Measurements from ENCODE around the gene MSH3.
"Not testable (repeated sequence)": the region's sequence is repeated elsewhere in the genome, so short reads cannot be mapped to it uniquely, and the experiment has no call there.

The MSH3 gene

DNA sequence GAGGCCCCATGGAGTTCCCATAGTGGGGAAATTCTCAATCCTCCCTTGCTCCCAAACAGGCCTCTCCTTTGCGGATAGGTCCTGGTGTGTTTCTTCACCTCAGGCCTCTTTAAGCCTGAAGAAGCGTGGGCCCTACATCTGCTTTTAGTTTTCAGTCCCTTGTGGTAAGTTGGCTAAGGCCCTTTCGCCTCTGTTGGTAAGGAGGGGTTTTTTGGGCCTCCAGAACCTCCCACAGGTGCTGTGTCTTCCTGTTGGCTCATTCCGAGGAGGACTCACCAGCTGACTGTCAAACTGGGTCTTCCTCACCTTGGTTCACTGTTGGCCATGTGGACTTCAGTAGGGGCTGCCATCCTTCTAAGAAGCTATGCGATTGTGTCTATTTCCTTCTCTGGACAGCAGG lies 56.8 kb downstream of the MSH3 start:
- DNase-seq = no peak

DNA sequence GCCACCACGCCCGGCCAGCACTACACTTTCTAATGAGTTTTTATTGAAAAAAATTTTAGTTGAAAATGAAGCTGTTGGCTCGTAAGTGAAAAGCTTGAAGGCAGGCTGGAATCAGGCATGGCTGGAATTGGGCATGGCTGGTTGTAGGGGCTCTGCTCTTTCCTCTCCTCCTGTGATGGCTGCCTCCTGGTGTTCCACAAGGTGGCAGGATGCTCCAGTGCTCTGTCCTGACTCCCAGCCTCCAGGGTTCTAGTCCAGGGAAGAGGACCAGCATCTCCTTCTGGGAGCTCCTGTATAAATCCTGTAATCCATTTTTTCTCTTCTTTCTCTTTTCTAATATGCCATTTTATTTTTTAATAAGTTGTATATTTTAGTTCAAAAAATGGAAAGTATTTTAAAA lies 57.5 kb downstream of the MSH3 start:
- DNase-seq = no peak

DNA sequence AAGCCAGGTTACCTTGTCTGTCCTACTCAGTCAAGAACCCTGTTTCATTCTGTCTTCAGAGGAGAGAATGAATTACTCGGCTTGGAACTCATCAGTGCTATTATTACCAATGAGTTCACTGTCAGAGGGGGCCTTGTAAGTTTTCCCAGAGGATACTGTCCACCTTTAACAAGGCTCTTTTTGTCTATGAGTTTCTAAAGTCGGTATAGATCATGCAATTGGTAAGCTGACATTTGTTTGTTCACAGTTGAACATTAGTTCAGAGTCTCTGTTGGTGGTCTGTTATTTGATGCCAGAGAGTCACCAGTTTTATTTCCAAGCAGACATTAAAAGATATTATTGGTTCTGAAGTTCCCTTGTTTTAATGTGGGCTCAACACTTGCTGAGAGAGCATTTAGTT lies 58.5 kb downstream of the MSH3 start:
- no peak for DNase-seq

DNA sequence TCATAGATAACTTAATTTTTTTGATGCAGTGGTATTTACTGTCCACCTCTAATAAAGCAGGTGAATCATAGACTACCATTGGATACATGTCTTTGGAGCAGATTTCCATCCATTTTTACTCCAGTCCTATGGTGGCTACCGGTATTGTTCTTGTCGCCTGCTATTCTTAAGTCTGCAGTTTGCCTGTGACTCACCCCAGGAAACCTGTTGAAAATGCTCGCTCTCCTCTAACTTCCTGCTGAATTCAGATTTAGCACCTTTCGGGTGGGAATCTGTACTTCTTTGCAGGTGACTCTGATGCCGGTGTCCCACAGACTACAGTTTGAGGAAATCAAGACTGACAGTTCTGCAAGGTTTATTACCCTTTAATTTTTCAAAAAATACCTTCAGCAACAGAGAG lies 59.2 kb downstream of the MSH3 start:
- DNase-seq = no peak

DNA sequence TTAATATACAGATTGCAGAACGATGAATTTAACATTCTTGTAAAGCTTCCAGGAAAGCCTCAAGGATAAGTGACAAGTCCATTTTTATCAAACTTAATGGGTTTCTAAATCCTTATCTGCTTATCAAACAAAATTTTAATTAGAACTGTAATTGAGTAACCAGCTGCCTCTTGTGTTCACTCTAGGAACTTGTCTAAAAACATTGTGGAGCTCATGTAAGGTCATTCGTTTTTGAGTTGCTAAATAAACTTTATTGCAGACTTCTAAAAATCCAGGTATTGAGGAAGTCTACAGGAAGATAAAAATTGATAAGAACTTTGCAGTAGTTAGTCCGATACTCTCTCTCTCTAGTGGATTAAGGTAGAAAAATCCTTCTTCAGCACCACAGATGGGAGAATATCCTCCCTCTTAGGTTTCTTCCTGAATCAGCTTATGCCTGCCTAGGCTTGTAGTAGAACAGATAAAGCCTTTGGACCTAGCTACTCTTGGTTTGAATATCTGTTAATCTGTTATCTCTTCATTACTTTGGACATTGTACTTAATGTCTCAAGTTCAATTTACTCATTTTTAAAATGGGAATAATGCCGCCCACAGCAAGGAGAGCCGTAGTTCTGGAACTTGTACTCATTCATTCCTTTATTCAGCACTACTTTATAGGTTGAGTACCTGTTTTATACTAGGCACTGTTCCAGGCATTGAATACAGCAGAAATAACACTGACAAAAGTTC lies 60.3 kb downstream of the MSH3 start:
- no peak for DNase-seq

DNA sequence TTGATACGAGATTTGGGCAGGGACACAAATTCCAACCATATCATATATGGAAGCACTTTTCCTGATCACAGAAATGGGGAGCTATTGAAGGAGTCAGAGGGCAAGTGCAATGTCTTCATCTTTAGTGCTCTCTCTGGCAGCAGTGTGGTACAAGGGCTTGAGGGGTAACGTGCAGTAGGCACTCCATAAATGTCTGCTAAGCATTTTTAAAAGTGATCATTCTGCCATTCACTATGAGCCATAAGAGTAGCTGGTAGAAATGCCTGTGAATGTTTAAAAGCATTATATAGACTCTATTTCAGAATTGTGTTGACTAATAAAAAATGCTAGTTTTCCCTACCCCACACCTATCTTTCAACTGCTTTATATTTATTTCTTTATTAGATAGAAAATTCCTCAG lies 61.4 kb downstream of the MSH3 start:
- DNase-seq = no peak

DNA sequence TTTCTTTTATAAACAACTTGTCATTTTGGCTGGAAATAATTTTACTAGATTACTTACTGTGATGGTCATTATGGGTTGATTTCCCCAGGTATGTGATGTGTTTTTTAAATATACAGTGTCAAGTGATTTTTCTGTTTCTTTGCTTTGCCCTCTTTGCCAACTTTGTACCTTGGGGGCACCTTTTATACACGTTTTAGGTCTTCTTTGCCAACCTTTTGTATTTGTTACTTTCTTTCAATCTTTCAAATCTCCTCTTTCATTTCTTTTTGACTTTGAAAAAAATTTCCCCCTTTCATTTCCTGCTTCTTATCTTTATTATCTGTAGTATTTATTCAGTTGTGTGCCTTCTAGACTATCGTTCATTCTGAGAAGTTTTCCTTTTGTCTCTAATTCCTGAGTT lies 65.7 kb downstream of the MSH3 start:
- DNase-seq = no peak

DNA sequence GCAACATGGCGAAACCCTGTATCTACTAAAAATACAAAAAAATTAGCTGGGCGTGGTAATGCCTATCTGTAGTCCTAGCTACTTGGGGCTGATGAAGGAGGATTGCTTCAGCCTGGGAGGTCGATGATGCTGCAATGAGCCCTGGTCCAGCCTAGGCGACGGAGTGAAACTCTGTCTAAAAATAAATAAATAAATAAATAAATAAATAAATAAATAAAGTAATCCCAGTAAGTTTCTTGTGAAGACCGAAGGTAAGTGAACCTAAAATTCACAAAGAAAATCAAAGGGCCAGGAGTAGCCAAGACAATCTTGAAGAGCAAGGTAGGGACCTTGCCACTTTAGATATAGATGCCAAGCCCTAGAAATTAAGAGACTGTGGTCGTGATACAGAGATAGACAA lies 68.5 kb downstream of the MSH3 start:
- DNase-seq = no peak

DNA sequence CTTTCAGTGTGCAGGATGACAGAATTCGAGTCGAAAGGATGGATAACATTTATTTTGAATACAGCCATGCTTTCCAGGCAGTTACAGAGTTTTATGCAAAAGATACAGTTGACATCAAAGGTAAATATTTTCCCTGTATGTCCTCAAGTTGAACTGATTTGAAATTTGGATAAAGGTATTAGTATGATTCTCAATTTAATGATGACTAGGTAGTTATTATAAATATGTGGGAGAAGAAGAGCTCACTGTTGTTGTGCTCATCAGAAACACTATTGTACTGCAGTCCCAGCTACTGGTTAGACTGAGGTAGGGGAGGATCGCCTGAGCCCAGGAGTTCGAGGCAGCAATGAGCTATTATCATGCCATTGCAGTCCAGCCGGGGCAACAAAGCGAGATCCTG lies 71.0 kb downstream of the MSH3 start:
- DNase-seq = no peak

DNA sequence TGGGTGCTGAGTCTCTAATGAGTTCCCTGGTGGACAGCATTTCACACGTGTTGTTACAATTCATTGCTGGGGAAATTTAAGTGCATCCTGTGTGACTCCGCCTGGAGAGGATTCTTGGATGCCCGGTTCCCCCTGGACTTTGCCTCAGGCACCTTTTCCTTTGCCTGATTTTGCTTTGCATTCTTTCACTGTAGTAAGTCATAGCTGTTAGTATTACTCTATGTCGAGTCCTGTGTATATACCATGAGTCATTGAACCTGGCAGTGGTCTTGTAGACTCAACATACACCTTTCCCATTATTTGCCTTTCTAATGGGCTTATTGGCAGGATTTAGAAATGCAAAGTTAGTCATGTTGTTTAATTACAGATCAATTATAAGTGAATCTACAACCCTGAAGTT lies 82.3 kb downstream of the MSH3 start:
- DNase-seq = no peak

DNA sequence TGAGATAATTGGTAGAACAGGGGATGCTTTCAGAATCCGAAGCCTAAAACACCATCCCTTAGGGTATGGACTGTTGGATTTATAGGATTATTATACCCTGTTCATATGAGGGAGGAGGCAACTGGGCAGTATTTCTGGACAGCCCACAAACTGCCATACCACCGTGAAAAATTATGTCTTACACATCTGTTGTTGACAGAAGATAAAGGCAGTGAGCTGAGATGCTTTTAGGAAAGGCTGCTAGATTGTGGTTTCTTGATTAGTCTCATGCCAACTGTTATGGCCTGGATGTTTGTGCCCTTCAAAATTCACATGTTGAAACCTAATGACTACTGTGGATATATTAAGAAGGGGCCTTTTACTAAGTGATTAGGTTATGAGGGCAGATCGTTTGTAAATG lies 84.0 kb downstream of the MSH3 start:
- no peak for DNase-seq

DNA sequence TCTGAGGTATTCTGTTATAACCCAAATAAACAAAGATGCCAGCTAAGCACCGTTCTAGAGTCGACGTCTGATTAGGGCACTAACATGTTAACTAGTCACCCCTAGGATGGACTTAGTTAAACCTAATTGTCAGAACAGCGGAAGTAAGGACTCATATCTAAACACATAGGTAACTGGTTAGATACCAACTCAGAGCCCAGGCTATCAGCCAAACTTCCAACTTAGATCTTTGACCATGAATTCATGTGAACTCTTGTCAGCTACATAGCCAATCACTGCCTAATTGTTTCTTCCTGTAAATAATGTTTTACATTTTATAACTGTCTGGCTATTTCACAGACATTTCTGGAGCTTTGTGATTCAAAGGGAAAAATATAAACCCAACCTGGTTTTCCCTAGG lies 84.6 kb downstream of the MSH3 start:
- DNase-seq = no peak

DNA sequence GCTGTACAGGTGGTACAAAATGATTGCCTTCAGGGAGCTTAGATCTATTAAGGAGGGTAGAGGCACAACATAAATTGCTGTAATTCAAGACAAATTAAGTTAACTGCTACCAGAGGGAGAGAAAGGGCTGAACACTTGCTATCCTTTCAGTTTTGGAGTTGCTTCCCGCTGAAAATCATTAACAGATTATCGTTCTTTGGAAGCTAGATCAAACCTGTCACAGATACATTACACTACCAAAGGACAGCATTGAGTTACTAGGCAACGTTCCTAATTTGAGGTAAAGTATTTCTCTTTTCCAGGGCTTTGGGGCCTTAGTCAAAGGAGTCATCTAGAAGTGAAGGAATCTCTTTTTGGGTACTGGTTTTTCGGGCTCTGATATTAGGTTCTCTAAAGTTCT lies 85.0 kb downstream of the MSH3 start:
- no peak for DNase-seq

DNA sequence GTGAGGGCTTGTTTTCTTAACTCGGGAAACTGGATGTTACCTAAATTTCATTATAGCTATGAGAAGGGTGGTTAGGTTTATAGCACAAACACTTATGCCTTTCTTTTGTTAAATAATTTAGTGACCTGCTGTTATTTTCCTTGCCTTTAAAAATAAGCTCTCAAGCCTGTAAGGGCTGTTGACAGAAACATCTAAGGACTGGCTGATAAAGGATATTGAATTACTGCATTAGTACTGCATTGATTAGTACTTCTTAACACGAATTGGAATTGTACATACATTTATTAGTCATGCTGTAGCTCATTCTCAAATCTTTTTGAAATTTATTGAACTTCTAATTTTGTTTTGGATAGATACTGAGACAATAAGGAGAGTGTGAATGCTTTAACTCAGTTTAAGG lies 85.4 kb downstream of the MSH3 start:
- DNase-seq = no peak

DNA sequence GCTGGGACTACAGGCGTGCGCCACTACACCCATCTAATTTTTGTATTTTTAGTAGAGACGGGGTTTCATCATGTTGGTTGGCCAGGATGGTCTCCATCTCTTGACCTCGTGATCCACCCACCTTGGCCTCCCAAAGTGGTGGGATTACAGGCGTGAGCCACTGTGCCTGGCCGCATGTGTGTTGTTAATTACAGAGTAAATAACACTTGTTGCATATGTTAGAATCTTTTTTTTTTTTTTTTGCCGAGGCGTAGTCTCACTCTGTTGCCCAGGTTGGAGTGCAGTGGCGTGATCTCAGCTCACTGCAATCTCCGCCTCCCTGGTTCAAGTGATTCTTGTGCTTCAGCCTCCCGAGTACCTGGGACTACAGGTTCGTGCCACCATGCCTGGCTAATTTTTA lies 86.0 kb downstream of the MSH3 start:
- not testable (repeated sequence) for DNase-seq

DNA sequence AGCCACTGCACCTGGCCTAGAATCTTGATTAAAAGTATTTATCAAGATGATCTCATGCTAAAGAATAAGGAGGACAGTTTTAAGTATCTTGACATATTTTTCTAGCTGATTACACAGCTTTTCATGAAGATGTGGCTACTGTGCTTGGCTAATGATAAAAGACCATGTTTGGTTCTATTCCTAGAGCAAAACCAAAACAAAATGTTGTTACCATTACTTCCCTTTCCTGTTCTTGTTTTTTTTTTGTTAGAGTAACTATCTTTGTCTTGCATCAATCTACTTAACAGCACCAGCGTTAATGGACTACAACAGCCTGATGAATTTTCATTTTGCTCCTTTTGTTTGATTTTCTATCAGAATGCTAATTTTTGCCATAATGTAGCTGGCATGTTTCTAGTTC lies 86.5 kb downstream of the MSH3 start:
- DNase-seq = no peak

DNA sequence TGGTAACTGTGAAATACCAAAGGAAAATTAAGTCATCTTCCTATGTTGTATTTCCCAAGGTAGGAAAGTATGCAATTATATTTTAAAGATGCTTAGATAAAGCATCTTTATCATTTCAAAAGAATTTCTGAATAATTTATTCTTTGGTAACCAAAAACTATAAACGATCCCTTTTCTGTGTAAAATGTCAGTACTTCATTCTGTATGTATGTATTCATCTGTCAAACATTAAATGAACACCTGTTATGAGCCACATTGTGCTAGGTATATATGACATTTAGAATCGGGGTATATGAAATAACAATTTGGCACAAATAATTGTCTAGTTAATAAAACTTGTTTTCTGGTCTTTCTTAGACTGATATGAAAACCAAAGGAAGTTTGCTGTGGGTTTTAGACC lies 89.7 kb downstream of the MSH3 start:
- no peak for DNase-seq

DNA sequence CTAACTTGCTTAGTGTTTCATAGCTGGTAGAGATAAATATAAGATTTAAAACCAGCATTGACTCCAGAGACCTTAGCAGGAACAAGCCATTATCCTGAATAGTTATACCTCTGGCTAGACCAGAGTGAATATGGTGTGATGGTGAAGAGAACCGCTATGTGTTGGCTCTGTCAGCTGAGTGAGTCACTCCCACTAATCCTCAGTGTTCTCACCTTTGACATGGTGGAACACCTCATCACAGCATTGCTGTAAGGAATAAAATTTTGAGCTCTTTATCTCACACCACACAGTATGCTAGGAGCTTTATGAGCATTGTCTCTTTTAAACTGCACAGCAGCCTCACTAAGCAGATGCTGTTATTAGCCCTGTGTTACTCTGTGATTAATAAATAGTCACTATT lies 91.0 kb downstream of the MSH3 start:
- no peak for DNase-seq

DNA sequence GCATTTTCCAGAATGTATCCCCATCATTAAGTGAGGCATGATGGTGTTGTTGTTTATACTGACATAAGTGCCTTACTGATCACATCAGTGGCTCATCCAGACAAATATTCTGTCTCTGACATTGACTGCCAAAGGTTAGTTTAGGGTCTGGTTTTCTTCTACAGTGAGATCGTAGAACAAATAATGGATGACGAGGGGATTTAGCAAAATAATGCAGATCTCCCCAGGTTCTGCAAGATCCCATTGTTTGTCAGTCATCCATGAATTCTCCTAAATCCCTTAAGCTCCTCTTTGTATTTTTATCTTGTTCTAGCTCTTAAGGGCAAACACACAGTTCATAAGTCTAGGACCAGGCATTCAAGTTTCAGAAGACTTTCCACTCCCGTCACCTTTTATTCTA lies 93.5 kb downstream of the MSH3 start:
- DNase-seq = no peak

DNA sequence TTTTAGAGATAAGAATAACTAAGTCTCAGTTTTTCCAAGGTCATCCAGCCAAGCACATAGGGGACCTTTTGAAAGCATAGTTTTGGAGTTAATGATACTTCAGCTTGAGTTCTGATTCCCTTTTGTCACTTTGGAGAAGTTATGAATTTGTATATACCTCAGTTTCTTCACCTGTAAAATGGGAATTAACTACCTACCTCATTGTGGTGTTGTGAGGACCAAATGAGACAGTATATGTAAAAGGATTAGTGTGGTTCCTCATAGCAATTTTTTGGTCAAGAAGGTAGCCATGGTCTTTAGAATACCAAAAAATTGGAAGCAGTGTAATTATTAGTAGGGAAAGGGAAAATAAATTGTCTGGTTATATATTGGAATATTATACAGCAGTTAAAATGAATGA lies 98.0 kb downstream of the MSH3 start:
- DNase-seq = no peak

DNA sequence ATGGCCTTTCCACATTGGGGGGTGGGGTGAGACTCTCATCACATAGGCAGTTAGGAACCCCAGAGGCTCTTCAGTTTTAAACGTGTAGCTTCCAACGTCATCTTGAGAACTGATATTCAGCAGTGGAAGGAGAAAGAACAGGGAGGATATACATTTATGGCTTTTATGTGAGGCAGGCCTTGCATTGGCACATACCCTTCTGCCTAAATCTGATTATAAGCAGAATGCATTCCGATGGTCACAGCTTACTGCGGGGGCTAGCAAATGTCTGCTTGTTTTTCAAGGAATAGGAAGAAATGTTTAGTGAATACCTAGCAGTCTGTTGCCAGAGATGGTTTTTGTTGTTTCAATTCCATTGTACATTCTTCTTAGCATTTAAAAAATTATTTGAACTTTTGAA lies 99.3 kb downstream of the MSH3 start:
- no peak for DNase-seq

DNA sequence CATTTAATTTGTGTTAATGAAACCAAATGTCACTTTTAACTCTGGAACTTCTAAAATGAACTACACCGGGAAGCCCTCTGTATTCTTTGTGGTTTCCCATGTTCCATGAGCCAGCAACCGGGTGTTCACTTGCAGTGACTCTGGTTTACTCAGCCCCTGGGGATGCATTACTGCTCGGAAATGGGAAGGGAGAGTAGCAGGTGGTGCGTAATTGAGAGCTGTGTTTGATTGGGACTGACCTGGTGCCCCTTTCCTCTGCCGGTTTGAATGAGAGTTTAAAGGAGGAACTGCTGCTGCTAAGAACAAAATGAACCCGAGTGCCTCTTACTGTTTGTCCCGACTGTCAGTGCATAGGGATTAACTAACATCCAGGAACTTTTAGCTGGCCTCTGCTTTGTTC lies 100.4 kb downstream of the MSH3 start:
- no peak for DNase-seq

DNA sequence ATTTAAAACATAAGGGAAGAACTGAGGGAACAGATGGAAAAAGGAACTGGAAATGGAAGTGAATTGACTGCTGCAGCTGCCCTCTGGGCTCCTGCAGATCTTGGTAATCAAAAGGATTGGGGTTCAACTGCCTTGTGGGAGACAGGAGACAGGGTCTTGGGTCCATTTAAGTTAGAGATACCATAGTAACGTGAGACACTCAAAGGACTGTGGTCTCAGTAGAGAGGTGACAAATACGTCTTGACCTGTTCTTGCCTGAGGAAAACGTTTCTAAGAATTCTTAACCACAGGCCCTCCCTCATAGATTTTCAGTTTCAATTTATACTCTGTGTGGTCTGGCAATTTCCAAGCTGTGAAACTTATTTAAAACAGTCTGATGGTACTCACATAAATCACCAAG lies 101.2 kb downstream of the MSH3 start:
- no peak for DNase-seq

DNA sequence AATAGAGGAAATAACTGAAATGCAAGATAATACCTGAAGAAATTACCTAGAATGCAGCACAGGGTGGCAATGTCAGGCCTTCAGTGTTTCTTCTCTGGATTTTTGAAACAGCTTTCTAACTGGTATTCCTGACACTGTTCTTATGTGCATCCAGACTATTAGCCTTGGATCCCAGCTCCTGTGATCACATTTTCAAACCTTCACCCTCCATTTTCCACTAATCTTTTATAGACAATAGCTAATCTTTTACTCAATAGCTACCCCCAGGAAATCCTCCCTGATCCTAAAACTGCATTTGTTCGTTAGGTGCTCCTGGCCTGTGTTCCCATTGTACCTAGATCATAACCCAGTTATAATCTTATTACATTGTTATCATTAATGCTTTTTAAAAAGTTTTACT lies 101.8 kb downstream of the MSH3 start:
- DNase-seq = no peak

DNA sequence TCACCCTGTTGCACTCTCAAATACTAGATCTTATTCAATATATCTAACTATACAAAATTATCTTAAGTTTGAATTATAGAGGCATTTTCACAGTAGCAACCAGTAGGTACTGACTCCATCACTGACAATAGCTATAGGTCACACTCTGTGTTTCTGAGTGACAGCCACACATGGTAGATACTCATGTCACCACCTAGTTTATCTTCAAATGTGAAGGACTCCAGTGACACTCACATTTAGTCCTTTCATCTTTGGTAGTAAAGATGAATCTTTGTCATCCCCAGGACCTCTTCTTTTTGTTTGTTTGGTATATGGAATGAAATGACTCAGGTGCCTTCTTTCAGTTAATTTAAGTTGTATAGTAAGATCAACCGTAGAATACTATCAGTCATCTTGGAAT lies 102.8 kb downstream of the MSH3 start:
- no peak for DNase-seq

Measured in GOT3 (cell line).